Stimulated activated CD4-positive, alpha-beta T cell treated with anti-CD3 and anti-CD28 coated beads, Interleukin-1b, Interleukin-23, amount 100 ng/mL, for 1 hour (primary cell): Measurements from ENCODE around the gene NQO2.
"Not testable (repeated sequence)": the region's sequence is repeated elsewhere in the genome, so short reads cannot be mapped to it uniquely, and the experiment has no call there.

ENCODE experiments used
- DNase-seq, 2 donors: peaks; one replicate each; pipeline ENCODE4 v3.0.0-alpha.2; 2020; ENCODE audit warnings: low read depth in 2 of 2

NQO2 gene

DNA sequence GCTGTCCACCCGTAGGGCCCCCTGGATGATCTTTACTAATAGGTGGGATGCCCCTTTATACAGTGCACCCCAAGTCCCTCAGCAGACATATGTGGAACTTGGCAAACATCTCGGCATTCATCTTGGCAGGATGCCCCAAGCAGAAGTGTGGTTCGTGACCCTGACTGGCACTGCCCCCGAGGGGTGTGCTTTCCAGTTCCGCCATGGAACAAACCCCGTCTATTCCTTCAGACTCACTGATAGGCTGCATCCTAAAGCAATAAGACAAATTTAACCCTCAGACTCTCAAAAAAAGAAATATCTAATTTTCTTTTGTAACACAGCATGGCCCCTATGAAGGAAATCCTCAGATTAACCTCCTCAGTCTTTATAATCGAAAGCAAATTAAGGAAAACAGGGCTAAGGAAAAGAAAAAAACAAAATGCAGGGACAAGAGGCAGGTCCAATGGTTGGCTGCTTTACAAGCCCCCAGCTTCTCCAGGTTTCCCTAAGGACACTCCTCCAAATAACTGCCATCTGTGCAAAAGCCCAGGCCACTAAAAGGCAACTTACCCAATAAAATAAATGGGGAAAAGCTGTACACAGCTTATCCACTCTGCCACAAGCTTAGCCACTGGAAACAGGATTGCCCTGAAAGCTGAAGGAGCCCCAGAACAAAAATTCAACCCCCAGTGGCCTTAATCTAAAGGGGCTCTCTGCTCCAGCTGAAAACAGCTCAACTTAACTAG is 38.1 kb downstream of the NQO2 start:
- no peak for DNase-seq

DNA sequence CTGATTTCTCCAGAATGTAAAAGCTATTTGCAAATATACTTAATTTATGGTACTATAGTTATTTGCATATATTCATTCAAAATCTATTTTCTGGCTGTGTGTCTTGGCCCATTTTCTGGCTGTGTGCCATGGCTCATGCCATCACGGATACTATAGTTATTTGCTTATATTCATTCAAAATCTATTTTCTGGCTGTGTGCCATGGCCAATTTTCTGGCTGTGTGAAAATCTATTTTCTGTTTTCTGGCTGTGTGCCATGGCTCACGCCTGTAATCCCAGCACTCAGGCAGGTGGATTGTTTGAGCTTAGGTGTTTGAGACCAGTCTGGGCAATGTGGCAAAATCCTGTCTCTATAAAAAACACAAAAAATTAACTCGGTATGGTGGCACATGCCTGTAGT is 39.7 kb downstream of the NQO2 start:
- DNase-seq, result no peak

DNA sequence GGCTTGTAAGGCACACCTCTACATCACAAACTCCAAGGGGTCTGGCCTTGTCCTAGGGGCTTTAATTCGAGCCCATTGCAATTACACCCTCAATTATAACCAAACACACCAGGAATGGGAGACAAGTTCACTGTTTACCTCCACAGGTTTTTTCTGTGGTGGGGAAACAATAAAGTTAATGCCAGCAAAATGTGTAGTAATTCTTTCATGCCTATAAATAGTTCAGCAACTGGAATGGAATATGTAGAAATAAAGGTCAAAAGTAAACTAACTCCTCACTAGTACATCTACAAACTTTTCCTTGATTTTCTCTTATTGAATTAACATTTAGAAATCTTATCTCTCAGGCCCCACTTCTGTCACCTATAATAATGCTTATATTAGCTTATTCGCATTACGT is 41.5 kb downstream of the NQO2 start:
- no peak for DNase-seq

DNA sequence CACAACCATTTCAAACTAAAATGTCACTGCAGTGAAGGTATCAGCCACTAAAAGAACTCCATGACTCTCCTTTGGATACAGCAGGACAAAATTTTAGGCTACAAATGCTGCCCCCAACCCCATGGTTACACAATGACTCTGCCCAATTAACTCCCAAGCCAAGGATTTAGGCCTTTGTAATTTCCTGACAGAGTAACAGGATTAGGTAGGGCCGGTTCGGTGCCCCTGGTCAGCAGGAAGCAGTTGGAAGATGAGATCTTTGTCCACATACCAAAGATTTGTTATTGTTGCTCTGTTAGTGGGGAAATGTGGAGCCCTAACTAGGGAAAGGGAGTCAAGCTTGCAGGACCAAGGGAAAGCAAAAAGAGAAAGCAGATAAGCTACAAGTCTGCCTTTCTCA is 41.9 kb downstream of the NQO2 start:
- no peak for DNase-seq

DNA sequence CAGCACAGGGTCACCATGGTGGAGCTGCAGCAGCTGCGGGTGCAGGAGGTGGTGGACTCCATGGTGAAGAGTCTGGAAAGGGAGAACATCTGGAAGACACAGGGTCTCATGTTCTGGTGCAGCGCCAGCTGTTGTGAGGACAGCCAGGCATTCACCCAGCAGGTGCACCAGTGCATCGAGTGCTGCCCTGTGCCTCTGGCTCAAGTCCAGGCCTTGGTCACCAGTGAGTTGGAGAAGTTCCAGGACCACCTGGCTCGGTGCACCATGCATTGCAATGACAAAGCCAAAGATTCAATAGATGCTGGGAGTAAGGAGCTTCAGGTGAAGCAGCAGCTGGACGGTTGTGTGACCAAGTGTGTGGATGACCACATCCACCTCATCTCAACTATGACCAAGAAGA is 45.7 kb downstream of the NQO2 start:
- DNase-seq, result no peak

DNA sequence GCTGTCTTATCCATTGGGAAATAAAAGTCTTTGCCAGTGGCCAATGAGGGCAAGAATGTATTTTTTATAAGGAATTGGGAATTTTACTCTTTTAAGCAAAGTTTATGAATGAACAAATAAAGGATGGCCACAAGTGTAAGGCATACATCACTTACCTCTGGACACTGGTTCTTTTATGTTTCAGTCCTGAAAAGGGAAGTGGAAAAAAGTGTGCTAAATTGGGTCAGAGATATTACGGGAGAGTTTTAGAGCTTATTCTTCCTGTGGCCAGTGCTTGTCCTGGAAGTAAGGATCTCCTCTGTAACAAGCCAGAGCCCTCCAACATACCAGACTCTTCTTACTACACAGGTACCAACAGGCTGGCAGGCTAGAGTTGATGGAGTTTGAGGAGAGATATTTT is 46.1 kb downstream of the NQO2 start:
- DNase-seq, result no peak

DNA sequence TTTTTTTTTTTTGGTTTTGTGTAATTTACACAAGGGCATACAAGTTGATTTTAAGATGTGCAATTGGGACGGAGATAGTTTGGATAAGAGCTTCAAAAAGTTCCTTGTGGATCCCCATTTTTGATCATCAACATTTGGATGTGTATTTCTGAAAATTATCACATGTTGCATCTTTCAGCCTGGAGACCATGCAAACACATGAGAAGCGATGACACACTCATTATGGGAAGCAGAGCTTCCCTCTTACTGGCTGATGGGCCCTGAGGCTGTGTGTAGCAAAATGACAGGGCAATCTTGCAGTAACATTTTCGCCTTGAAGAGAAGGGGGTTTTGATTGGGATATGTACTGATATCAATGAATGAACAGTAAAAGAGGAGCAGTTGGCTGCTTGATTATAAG is 46.6 kb downstream of the NQO2 start:
- DNase-seq, result no peak

DNA sequence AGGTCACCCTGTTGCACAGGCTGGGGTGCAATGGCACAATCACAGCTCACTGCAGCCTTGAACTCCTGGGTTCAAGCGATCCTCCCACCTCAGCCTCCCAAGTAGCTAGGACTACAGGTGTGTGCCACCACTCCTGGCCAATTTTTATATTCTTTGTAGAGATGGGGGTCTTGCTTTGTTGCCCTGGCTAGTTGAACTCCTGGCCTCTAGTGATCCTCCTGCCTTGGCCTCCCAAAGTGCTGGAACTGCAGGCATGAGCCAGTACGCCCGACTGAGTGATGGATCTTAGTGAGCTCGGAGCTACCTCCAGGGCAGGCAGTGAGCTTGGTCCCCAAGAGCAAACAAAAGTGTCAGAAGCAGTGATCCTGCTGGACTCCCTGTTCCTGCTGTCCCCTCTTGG is 48.3 kb downstream of the NQO2 start:
- not testable (repeated sequence) for DNase-seq

DNA sequence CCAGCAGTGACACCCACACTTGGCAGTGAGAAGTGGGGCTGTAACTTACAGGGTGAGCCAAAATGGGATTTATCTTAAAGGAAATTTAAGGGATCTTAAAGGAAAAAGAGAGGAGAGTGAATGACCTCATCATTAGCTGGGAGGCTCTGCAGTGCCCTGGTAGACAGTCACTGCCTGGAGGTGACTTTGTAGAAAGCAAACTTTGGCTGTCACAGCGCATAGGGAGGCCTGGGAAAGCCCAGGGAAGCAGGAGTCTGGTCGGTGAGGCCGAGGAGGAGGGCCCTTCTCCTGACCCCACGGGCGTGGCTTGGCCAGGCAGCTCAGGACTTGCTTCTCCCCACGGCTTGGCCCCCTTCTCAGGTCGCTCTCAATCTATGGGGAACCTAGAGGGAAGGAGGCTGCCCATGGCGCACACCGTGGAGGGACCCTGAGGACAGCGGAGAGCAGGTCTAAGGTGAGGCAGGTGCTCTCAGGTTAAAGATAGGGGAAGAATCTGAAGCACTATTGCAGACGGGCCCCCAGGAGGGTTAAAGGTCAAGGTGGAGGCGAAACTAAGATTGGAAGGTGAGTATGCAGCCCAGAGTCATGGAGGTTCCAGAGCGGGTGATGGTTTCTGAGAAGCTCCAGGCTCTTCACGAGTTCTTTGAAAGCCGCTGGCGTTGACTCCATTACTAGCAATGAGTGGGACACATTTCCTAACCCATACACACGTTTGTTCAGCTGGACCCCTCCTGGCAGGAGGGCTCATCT is 53.0 kb downstream of the NQO2 start:
- DNase-seq, result no peak

DNA sequence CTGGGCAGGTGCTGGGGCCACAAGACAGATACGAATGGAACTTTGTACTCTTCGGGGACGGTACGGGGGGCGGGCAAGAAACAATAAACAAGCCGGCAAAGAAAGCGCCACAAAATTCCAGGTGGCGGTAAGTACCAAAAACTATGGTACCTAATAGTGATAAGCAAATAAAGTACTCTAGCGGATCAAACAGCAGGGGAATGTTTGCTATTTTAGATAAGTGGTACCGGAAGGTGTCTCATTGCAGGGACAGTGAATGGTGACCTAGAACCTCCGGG is 53.5 kb downstream of the NQO2 start:
- no peak for DNase-seq

DNA sequence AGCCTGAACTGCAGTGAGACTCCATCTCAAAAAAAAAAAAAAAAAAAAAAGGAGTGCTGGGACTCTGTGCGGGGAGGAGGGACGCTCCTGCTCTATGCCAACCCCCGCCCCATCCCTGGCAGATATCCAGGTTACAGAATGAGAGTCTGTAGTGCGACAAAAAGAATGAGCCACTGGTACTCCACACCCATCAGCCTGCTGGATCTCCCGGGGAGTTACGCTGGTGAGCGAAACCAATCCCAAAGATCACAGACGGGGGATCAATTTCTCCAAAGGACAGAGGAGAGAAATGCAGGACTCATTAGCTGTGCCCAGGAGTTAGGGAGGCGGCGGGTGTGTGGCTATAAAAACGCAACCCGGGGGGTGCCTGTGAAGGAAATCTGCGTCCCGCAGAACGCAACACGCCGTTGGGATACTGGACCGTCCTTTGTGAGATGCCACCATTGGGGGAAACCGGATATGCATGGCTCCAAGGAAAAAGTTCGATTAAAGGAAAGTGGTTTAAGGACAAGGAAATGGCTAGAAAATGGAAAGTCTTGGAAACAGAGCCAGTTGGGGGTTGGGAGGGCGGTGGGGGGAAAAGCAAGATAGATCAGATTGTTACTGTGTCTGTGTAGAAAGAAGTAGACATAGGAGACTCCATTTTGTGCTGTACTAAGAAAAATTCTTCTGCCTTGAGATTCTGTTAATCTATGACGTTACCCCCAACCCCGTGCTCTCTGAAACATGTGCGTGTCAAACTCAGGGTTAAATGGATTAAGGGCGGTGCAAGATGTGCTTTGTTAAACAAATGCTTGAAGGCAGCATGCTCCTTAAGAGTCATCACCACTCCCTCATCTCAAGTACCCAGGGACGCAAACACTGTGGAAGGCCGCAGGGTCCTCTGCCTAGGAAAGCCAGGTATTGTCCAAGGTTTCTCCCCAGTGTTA is 54.8 kb downstream of the NQO2 start:
- not testable (repeated sequence) for DNase-seq

DNA sequence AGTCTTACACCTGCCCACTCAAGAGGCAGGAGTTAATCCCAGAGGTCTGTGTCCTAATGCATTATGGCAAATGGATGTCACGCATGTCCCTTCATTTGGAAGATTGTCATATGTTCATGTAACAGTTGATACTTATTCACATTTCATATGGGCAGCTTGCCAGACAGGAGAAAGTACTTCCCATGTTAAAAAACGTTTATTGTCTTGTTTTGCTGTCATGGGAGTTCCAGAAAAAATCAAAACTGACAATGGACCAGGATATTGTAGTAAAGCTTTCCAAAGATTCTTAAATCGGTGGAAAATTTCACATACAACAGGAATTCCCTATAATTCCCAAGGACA is 55.4 kb downstream of the NQO2 start:
- not testable (repeated sequence) for DNase-seq

DNA sequence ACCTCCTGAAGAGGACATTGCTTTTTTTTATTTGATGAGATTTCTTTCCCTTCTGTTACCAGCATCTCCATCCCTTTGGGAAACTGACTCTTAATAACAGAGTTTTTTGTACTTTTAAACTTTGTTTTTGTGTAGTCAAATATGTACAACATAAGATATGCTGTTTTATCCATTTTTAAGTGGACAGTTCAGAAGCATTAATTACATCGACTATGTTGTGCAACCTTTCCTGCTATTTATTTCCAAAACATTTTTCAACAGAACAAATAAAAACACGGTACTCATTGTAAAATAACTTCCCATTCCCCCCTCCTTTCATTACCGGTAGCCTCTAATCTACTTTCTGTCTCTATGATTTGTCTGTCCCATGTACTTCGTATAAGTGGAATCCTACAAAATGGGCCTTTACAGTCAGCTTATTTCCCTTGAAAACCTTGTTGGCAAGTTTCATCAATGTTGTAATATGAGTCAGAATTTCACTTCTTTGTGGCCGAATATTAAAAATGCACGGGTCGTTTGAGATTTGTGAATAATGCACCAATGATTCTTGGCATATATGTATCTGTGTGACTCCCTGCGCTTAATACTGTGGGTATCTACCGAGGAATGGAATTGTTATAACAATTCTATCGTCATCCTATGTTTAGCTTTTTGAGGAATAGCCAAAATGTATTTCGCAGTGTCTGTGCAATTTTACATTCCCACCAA is 57.5 kb downstream of the NQO2 start:
- no peak for DNase-seq

DNA sequence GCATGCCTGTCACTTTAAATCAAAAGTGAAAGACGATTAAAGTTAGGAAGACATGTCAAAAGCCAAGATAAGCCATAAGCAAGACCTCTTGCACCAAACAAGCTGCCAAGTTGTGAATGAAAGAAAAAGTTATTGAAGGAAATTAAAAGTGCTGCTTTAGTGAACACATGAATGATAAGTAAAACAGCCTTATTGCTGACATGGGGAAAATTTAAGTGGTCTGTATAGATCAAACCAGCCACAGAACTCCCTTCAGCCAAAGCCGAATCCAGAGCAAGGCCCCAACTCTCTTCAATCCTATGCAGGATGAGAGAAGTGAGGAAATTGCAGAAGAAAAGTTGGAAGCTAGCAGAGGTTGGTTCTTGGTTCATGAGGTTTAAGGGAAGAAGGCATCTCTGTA is 59.3 kb downstream of the NQO2 start:
- no peak for DNase-seq

DNA sequence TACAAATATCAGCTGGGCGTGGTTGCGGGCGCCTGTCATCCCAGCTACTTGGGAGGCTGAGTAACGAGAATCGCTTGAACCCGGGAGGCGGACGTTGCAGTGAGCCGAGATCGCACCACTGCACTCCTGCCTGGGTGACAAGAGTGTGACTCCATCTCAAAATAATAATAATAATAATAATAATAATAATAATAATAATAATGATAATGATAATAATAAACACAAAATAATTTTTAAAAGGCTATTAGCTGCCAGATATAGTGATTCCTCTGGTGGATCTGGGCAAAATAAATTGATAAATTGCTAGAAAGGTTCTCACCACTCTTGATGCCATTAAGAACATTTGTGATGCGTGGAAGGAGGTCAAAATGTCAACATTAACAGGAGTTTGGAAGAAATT is 60.4 kb downstream of the NQO2 start:
- not testable (repeated sequence) for DNase-seq

DNA sequence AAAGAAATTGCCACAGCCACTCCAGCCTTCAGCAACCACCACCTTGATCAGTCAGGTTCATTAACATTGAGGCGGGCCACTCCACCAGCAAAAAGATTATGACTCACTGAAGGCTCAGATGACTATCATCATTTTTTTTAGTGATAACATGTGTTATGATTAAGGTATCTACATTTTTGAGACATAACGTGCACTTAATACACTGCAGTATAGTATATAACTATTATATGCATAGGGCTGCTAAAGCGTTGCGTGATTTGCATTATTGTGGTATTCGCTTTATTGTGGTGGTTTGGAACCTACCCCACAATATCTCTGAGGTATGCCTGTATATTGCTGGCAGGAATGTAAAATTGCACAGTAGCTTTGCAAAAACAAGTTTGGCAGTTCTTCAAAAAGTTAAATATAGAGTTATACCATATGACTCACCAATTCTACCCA is 61.8 kb downstream of the NQO2 start:
- no peak for DNase-seq

DNA sequence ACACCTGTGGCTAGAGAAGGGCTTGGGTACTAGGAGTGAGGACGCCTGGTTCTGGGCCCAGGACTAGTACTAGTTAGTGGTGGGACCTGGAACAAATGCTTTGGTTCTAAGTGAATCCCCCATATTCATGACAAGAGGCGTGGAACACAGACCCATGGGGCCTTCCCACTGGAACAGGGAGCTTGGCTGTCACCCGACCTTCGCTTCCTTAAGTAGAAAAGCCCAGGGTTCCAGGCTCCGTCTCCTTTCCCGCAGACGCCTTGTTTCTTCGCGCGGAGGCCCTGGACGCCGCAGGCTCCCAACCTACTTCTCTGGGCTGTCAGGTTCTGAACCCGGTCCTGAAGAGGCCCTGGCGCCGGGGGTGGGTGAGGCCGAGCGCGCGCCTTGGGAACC is 63.6 kb downstream of the NQO2 start:
- not testable (repeated sequence) for DNase-seq

DNA sequence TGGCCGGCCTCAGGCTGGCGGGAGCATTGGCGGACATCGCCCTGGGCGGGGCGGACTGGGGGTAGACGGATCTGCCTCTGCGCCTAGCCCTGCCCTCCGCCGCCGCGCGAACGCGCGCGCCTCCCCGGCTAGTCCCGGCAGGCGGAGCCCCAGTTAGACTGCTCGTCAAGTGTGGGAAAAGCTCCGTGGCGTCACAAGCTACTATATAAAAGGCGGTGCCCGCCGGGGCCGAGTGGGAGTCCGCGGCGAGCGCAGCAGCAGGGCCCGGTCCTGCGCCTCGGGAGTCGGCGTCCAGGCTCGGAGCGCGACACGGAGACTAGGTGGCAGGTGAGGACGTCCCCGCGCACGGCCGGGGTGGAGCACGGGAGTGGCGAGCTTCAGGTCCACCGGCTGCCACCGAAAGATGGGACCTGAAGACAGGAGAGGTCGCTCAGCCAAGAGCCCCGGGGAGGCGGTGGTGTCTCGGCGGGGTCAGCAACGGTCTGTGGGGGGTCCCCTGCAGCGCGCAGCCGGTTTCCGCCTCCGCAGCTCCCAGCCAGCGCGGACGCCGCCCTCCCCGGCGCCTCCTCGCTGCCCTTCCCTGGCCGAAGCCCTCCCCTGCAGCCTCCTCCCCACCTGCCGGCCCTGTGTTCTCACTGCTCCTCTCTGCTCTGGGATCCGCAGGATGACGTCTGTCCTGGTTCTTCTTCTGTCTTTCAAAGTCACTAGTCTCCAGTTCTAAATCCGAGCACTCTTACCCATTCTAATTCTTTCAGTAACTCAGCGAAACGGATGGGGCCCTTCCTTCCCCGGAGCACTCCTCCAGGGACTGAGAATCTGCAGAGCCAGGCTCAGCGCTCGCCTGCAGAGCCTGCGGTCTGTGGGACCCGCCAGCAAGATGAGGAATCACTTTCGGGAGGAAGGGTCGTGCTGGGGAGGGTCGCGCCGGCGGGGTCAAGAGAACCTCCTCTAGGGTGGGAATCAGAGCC is 64.3 kb downstream of the NQO2 start:
- DNase-seq, result peak; percentile 71 to 79

DNA sequence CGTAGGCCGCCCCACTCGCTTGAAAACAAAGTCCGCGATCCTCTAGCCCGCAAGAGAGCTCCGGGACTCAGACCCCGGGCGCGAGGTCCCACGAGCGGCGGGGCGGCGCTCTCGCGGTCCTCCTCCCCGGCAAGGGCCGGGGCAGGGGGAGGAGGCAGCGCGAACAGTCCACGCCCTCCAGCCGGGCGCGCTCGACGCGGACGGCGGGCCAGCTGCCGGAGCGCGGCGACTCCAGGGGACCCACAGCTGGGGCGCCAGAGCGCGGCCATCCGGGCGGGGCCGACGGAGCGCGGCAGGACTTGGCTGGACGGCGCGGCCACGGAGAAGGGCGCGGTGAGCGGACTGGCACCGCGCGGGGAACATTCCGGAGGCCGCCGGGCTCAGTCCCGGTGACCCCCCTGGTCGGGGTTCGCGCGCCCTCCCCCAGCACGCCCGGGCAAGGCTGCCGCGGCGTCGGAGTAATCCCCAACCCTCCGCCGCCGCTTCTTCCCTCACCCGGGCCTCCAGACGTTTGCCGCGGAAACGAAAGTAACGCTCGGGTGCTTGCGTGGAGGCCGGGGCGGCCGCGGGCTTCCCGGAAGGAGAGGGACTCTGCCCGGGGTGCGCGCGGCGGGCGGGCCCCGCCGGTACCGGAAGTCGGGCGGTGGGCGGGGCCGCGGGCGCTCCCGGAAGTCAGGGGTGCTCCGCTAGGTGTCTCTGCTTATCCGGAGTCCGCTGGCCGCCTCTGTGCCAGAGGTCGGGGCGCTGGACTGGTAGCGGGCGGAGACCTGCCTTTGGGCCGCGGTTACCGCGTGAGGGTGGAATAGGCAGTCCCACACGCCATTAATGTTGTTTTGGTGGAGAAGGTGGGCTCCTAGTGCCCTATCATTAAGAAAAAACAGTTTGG is 68.9 kb downstream of the NQO2 start, which contains the start of gene RIPK1:
Gene RIPK1, plus strand, starts transcription at position 166 of the 886 bp plus-strand sequence. CDS start 8,330 bp downstream, outside the sequence.
- peak; percentile 77 to 96 for DNase-seq
